Hepatocyte (in vitro differentiated cells): ENCODE data around the gene PODXL2.

Experiments used
- EZH2 ChIP-seq: fragments of 200-600 bp; sonication (generic); IDR thresholded peaks from 2 replicates; pipeline ENCODE4 v1.6.1; 2016; ENCODE audit warnings: antibody characterized with exemption, mild to moderate bottlenecking, borderline replicate concordance
- EZH2phosphoT487 ChIP-seq: fragments of 200-600 bp; sonication (generic); IDR thresholded peaks from one replicate; pipeline ENCODE4 v1.6.1; 2018; ENCODE audit warnings: antibody characterized with exemption, mild to moderate bottlenecking, low read depth, moderate library complexity; ENCODE audit not compliant: unreplicated experiment, severe bottlenecking
- TF ChIP-seq, protein P1 (sequence below): fragments of 200-600 bp; sonication (generic); IDR thresholded peaks from 2 replicates; pipeline ENCODE4 v1.5.1; 2016; ENCODE audit warnings: antibody characterized with exemption, mild to moderate bottlenecking; ENCODE audit not compliant: poor library complexity

DNA sequence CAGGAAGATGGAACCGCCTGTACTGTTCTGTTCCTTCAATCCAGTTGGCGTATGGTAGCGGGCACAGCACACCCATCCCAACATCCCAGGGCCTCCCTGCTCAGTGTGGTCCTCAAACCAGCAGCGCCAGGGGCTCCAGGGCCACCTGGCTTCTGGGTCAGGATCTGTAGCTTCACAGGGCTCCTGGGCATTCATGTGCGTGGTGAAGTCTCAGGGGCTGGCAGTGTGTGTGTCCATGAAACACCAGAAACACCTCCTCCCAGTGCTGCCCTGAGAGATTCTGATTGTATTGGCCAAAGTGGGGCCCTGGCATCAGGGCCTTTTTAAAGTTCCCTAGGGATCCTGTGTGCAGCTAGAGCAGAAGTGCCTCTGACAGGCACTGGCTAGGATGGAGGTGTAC, 85.9 kb downstream of the PODXL2 start:
- TF ChIP-seq, protein P1, sequence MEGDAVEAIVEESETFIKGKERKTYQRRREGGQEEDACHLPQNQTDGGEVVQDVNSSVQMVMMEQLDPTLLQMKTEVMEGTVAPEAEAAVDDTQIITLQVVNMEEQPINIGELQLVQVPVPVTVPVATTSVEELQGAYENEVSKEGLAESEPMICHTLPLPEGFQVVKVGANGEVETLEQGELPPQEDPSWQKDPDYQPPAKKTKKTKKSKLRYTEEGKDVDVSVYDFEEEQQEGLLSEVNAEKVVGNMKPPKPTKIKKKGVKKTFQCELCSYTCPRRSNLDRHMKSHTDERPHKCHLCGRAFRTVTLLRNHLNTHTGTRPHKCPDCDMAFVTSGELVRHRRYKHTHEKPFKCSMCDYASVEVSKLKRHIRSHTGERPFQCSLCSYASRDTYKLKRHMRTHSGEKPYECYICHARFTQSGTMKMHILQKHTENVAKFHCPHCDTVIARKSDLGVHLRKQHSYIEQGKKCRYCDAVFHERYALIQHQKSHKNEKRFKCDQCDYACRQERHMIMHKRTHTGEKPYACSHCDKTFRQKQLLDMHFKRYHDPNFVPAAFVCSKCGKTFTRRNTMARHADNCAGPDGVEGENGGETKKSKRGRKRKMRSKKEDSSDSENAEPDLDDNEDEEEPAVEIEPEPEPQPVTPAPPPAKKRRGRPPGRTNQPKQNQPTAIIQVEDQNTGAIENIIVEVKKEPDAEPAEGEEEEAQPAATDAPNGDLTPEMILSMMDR = no peak
- TF ChIP-seq EZH2phosphoT487 (no peak), EZH2 (no peak)
